NCI-H446 treated with DMSO at 0.1 percent for 48 hours (cell line): Measurements from ENCODE around the gene SETBP1.

Experiments
- DNase-seq: peaks from one replicate; lab custom pipeline; 2025; lab: John Stamatoyannopoulos, UW

The SETBP1 gene

GRCh38 chr18:44937960-44938719, 257.5 kb downstream of the SETBP1 start:
- no peak for DNase-seq

GRCh38 chr18:44938720-44939665, 258.3 kb downstream of the SETBP1 start:
- DNase-seq: no peak

- no peak for DNase-seq
Measured at GRCh38 chr18:44941516-44941915, 260.8 kb downstream of the SETBP1 start.

- DNase-seq: no peak
Measured at GRCh38 chr18:44942073-44942472, 261.4 kb downstream of the SETBP1 start.

- no peak for DNase-seq
Measured at GRCh38 chr18:44943311-44943881, 262.7 kb downstream of the SETBP1 start.

- no peak for DNase-seq
Measured at GRCh38 chr18:44944461-44944860, 263.8 kb downstream of the SETBP1 start.

- no peak for DNase-seq
Measured at GRCh38 chr18:44945888-44946401, 265.3 kb downstream of the SETBP1 start.

GRCh38 chr18:44946529-44947113, 265.9 kb downstream of the SETBP1 start:
- DNase-seq: no peak

- no peak for DNase-seq
Measured at GRCh38 chr18:44949967-44950366, 269.3 kb downstream of the SETBP1 start.

- no peak for DNase-seq
Measured at GRCh38 chr18:44950685-44951195, 270.1 kb downstream of the SETBP1 start.

GRCh38 chr18:44951748-44952147, 271.1 kb downstream of the SETBP1 start:
- no peak for DNase-seq

- DNase-seq: no peak
Measured at GRCh38 chr18:44954257-44954656, 273.6 kb downstream of the SETBP1 start.

- DNase-seq: no peak
Measured at GRCh38 chr18:44955825-44956224, 275.1 kb downstream of the SETBP1 start.

- no peak for DNase-seq
Measured at GRCh38 chr18:44957025-44957424, 276.3 kb downstream of the SETBP1 start.

GRCh38 chr18:44957461-44957860, 276.8 kb downstream of the SETBP1 start:
- no peak for DNase-seq

GRCh38 chr18:44958040-44958439, 277.4 kb downstream of the SETBP1 start:
- DNase-seq: no peak

- DNase-seq: no peak
Measured at GRCh38 chr18:44958455-44958854, 277.8 kb downstream of the SETBP1 start.

GRCh38 chr18:44959013-44959412, 278.3 kb downstream of the SETBP1 start:
- DNase-seq: no peak

- no peak for DNase-seq
Measured at GRCh38 chr18:44960580-44960979, 279.9 kb downstream of the SETBP1 start.

GRCh38 chr18:44961288-44961995, 280.8 kb downstream of the SETBP1 start:
- no peak for DNase-seq

- DNase-seq: no peak
Measured at GRCh38 chr18:44967599-44967998, 286.9 kb downstream of the SETBP1 start.
